ENCODE results near the gene HTATIP2.
"Not testable (repeated sequence)": the region's sequence is repeated elsewhere in the genome, so short reads cannot be mapped to it uniquely, and the experiment has no call there.

Gene HTATIP2

GRCh38 chr11:20373147-20373546 is 9.6 kb downstream of the HTATIP2 start:
- no peak for DNase-seq

GRCh38 chr11:20373568-20374209 is 10.2 kb downstream of the HTATIP2 start:
- DNase-seq = no peak

GRCh38 chr11:20374741-20375300 is 11.3 kb downstream of the HTATIP2 start:
- DNase-seq = no peak

GRCh38 chr11:20376162-20376730 is 12.7 kb downstream of the HTATIP2 start:
- no peak for DNase-seq

- not testable (repeated sequence) for DNase-seq
These were observed 22.5 kb downstream of the HTATIP2 start for GRCh38 chr11:20385996-20386395.

GRCh38 chr11:20387261-20388095 is 24.0 kb downstream of the HTATIP2 start, which contains the start of gene PRMT3:
Gene PRMT3 (plus strand): TSS chr11:20387716. CDS start chr11:20387747, 31 bp downstream.
- DNase-seq = peak; percentile 71

- DNase-seq = no peak
These were observed 24.9 kb downstream of the HTATIP2 start for GRCh38 chr11:20388096-20389055.

GRCh38 chr11:20397281-20397680 is 33.8 kb downstream of the HTATIP2 start:
- DNase-seq = peak; percentile 24

- DNase-seq = no peak
These were observed 36.0 kb downstream of the HTATIP2 start for GRCh38 chr11:20399498-20399897.

- no peak for DNase-seq
These were observed 39.5 kb downstream of the HTATIP2 start for GRCh38 chr11:20403059-20403458.

GRCh38 chr11:20406484-20406883 is 43.0 kb downstream of the HTATIP2 start:
- no peak for DNase-seq

- no peak for DNase-seq
These were observed 43.8 kb downstream of the HTATIP2 start for GRCh38 chr11:20407344-20407743.

GRCh38 chr11:20415432-20415831 is 51.9 kb downstream of the HTATIP2 start:
- DNase-seq = no peak

GRCh38 chr11:20417771-20418170 is 54.3 kb downstream of the HTATIP2 start:
- DNase-seq = no peak

- no peak for DNase-seq
These were observed 58.4 kb downstream of the HTATIP2 start for GRCh38 chr11:20421946-20422345.

GRCh38 chr11:20429216-20429615 is 65.7 kb downstream of the HTATIP2 start:
- no peak for DNase-seq
